IMR-90 (cell line): ENCODE data around the gene SLC5A10. TPM values are rescaled to one million over a fixed set of nuclear protein-coding genes. Genes with fewer than 3 reads are reported as not detected.
A peak's percentile ranks its signal among the peaks of the same experiment; 100 is the strongest.
"Not testable (repeated sequence)": the region's sequence is repeated elsewhere in the genome, so short reads cannot be mapped to it uniquely, and the experiment has no call there.

Experiments used
- ATAC-seq: fragments of 200-7000 bp; cut with Tn5 transposase; 2 replicates; pipeline ENCODE4 v1.9.1; 2020; ENCODE audit warnings: low read depth, mild to moderate bottlenecking, moderate library complexity
- BruUV-seq: library from RNA; stranded (reverse); fragments of 400-500 nt; replicated peaks from 2 replicates; lab custom pipeline; 2021; lab: Mats Ljungman, UMichigan
- CTCF ChIA-PET: fragments of 300-600 bp; formaldehyde crosslinking; extraction: SDS; loops from one replicate; lab custom pipeline; 2021; ENCODE audit warnings: antibody characterized with exemption; lab: Yijun Ruan, JAX
- POLR2A ChIA-PET: fragments of 300-600 bp; sonication (Branson Sonifier 250); formaldehyde crosslinking; loops from one replicate; lab custom pipeline; 2022; ENCODE audit warnings: antibody characterized with exemption; ENCODE audit not compliant: unreplicated experiment; lab: Charles Lee
- DNase-seq: peaks from one replicate; pipeline ENCODE4 v3.0.0; 2013
- H2AFZ ChIP-seq: replicated peaks from 2 replicates; pipeline ENCODE3; 2013; ENCODE audit warnings: low read length, mild to moderate bottlenecking; ENCODE audit not compliant: poor library complexity
- H2AK5ac ChIP-seq: 2 replicates; pipeline ENCODE4 v1.6.1; 2013; ENCODE audit warnings: low read depth, low read length, inconsistent platforms
- H2AK9ac ChIP-seq: replicated peaks from 2 replicates; pipeline ENCODE3; 2013; ENCODE audit warnings: mild to moderate bottlenecking, low read depth, low read length, moderate library complexity; ENCODE audit not compliant: poor library complexity
- H2BK120ac ChIP-seq: 2 replicates; pipeline ENCODE4 v1.6.1; 2013; ENCODE audit warnings: low read depth, low read length, inconsistent platforms
- H2BK15ac ChIP-seq: 3 replicates; pipeline ENCODE4 v1.6.1; 2013; ENCODE audit warnings: low read depth, low read length, inconsistent platforms
- H2BK20ac ChIP-seq: 2 replicates; pipeline ENCODE4 v1.6.1; 2013; ENCODE audit warnings: low read depth, mild to moderate bottlenecking, inconsistent platforms, low read length, moderate library complexity
- H2BK5ac ChIP-seq: 2 replicates; pipeline ENCODE4 v1.6.1; 2013; ENCODE audit warnings: mild to moderate bottlenecking, low read depth, low read length, inconsistent platforms; ENCODE audit not compliant: poor library complexity, severe bottlenecking
- H3K14ac ChIP-seq: replicated peaks from 2 replicates; pipeline ENCODE4 v1.6.1; 2013; ENCODE audit warnings: low read depth, low read length, inconsistent platforms
- H3K18ac ChIP-seq: 2 replicates; pipeline ENCODE4 v1.6.1; 2013; ENCODE audit warnings: low read depth, low read length, control low read depth
- H3K23ac ChIP-seq: 2 replicates; pipeline ENCODE4 v1.6.1; 2013; ENCODE audit warnings: low read depth, low read length, inconsistent platforms
- H3K27ac ChIP-seq: 2 replicates; pipeline ENCODE4 v1.5.1; 2013; ENCODE audit warnings: mild to moderate bottlenecking, control low read depth, low read length; ENCODE audit not compliant: insufficient read depth
- H3K27me3 ChIP-seq: 2 replicates; pipeline ENCODE4 v1.6.1; 2013; ENCODE audit warnings: low read length; ENCODE audit not compliant: control insufficient read depth, insufficient read depth
- H3K36me3 ChIP-seq: 2 replicates; pipeline ENCODE4 v1.6.1; 2013; ENCODE audit warnings: low read length, mixed read lengths; ENCODE audit not compliant: control insufficient read depth, insufficient read depth
- H3K4ac ChIP-seq: 2 replicates; pipeline ENCODE4 v1.6.1; 2013; ENCODE audit warnings: low read depth, low read length, inconsistent platforms
- H3K4me1 ChIP-seq: 2 replicates; pipeline ENCODE4 v1.6.1; 2013; ENCODE audit warnings: low read length, mixed read lengths; ENCODE audit not compliant: control insufficient read depth, insufficient read depth
- H3K4me2 ChIP-seq: 2 replicates; pipeline ENCODE4 v1.6.1; 2013; ENCODE audit warnings: low read depth, mild to moderate bottlenecking, control low read depth, low read length, moderate library complexity
- H3K4me3 ChIP-seq: 2 replicates; pipeline ENCODE4 v1.5.1; 2013; ENCODE audit warnings: low read depth, mild to moderate bottlenecking, control low read depth, low read length, moderate library complexity; ENCODE audit not compliant: insufficient read depth
- H3K56ac ChIP-seq: 2 replicates; pipeline ENCODE4 v1.6.1; 2013; ENCODE audit warnings: low read length, inconsistent platforms; ENCODE audit not compliant: insufficient read depth; ENCODE audit errors: extremely low read depth
- H3K79me1 ChIP-seq, 2 experiments: 2 replicates each; pipeline ENCODE4 v1.6.1; 2013; ENCODE audit warnings: low read length in 2 of 2, inconsistent platforms in 1 of 2, low read depth in 1 of 2
- H3K9ac ChIP-seq: 2 replicates; pipeline ENCODE4 v1.6.1; 2013; ENCODE audit warnings: low read depth, low read length, control low read depth
- H3K9me1 ChIP-seq: 2 replicates; pipeline ENCODE4 v1.6.1; 2013; ENCODE audit warnings: low read length, inconsistent platforms; ENCODE audit not compliant: insufficient read depth
- H3K9me3 ChIP-seq: 2 replicates; pipeline ENCODE4 v1.6.1; 2013; ENCODE audit warnings: low read length; ENCODE audit not compliant: control insufficient read depth, insufficient read depth
- H4K20me1 ChIP-seq: 2 replicates; pipeline ENCODE4 v1.6.1; 2013; ENCODE audit warnings: low read length, inconsistent platforms; ENCODE audit not compliant: insufficient read depth
- H4K5ac ChIP-seq: 2 replicates; pipeline ENCODE4 v1.6.1; 2013; ENCODE audit warnings: mild to moderate bottlenecking, low read depth, low read length, control low read depth
- H4K8ac ChIP-seq, 2 experiments: 2 replicates each; pipeline ENCODE4 v1.6.1; 2013; ENCODE audit warnings: low read depth in 2 of 2, low read length in 2 of 2, control low read depth in 1 of 2, inconsistent platforms in 1 of 2
- H4K91ac ChIP-seq: 2 replicates; pipeline ENCODE4 v1.6.1; 2013; ENCODE audit warnings: low read depth, low read length, inconsistent platforms; ENCODE audit not compliant: insufficient read depth
- CEBPB ChIP-seq: IDR thresholded peaks from 2 replicates; pipeline ENCODE4 v1.6.1; 2012; ENCODE audit warnings: low read depth, low read length, improper control_type of control experiment
- MAFK ChIP-seq: IDR thresholded peaks from 2 replicates; pipeline ENCODE4 v1.6.1; 2012; ENCODE audit warnings: low read depth, low read length, improper control_type of control experiment
- NFE2L2 ChIP-seq: fragments of 150-350 bp; IDR thresholded peaks from 2 replicates; pipeline ENCODE4 v1.6.1; 2016; ENCODE audit warnings: low read depth, mild to moderate bottlenecking, low read length
- WGBS, 2 experiments: methylation state at CpG; one replicate each; pipeline versions ENCODE4 v1.1.5 to v1.1.7; 2013; ENCODE audit warnings: missing lambda C conversion rate in 2 of 2; ENCODE audit not compliant: insufficient read length in 1 of 2; ENCODE audit errors: extremely low coverage in 2 of 2; 5-methylcytosine and 5-hydroxymethylcytosine counted together
- dilution Hi-C: fragments of 300-500 bp; cut with HindIII; formaldehyde crosslinking; loops from one replicate; pipeline ENCODE4 v1.14.3; 2018; ENCODE audit warnings: low sequenced_read_pairs; ENCODE audit not compliant: unreplicated experiment
- in situ Hi-C: fragments of 300-500 bp; cut with MboI; formaldehyde crosslinking; loops from 3 replicates; pipeline ENCODE4 v1.14.3; 2019; ENCODE audit warnings: low sequenced_read_pairs, inconsistent platforms, mixed read lengths
- intact Hi-C: fragments of 100-400 bp; cut with micrococcal nuclease; formaldehyde crosslinking; loops from 2 replicates; pipeline ENCODE4 v1.10.0; 2022
- polyA plus RNA-seq, 3 experiments: library from polyadenylated mRNA; depleted of rRNA; stranded (reverse); fragments of >200 nt; gene quantifications; 2 replicates each; pipeline ENCODE4 v1.2.3, GENCODE V29; 2012; ENCODE audit warnings: low replicate concordance in 1 of 3
- total RNA-seq: library from RNA; depleted of rRNA; stranded (reverse); fragments of >200 nt; gene quantifications from 2 replicates; pipeline ENCODE4 v1.2.3, GENCODE V29; 2012
- TF ChIP-seq, protein P1 (sequence below): fragments of 150-350 bp; IDR thresholded peaks from 2 replicates; pipeline ENCODE4 v1.6.1; 2016; ENCODE audit warnings: low read depth, mild to moderate bottlenecking, low read length, moderate library complexity, borderline replicate concordance

The SLC5A10 gene
- total and polyA plus RNA-seq, 2 of the 4 experiments (the other 2 are of a cell fraction): not detected

DNA sequence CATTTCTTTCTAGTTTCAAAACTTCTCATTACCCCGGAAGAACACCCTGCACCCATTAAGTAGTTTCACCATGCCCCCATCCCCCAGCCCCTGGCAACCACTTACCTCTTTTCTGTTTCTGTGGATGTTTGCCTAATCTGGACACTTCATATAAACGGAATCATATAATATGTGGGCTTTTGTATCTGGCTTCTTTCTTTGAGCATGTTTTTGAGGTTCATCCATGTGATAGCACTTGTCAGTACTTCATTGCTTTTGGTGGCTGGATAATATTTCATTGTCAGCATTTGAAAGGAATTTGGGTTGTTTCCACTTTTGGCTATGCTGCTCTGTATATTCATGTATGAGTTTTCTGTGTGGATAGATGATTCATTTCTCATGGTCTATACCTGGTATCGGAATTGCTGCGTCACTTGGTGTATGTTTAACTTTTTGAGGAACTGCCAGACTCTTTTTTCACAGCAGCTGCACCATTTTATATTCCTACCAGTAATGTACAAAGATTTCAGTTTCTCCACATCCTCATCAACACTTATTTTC, 30.0 kb upstream of the SLC5A10 start:
- no peak overlapping the region for H4K8ac ChIP-seq
- no peak overlapping the region for H4K5ac ChIP-seq
- H3K23ac ChIP-seq: no peak overlapping the region
- H2AK5ac ChIP-seq: no peak overlapping the region
- peaks cover 7% of the 10 kb centered on the region; the same call in 1 of the 2 replicates for H4K20me1 ChIP-seq
- no peak overlapping the region for H3K4me3 ChIP-seq
- ChIA-PET POLR2A (interaction anchor here (0.6 kb wide), 1 partner anchor 136 kb away, joined by 3 read pairs; no protein-coding TSS in a partner anchor), CTCF (no interaction called here)
- H3K4ac ChIP-seq: no peak overlapping the region
- H3K9ac ChIP-seq: no peak overlapping the region
- H2BK5ac ChIP-seq: no peak overlapping the region
- intact Hi-C loops (no loop called here), dilution Hi-C loops (no loop called here), in situ Hi-C loops (no loop called here)
- H3K9me3 ChIP-seq: no peaks in the 10 kb centered on the region
- H3K14ac ChIP-seq: no peak overlapping the region
- H3K79me1 ChIP-seq: peaks cover 14 to 39% of the 10 kb centered on the region in 2 experiments
- H3K9me1 ChIP-seq: peaks cover 14% of the 10 kb centered on the region
- no peak overlapping the region for H3K4me2 ChIP-seq
- no peak overlapping the region for H2AK9ac ChIP-seq
- peaks cover 8% of the 10 kb centered on the region for H3K4me1 ChIP-seq
- ATAC-seq: peak; percentile 32
- H2AFZ ChIP-seq: no peak overlapping the region
- H3K27me3 ChIP-seq: no peaks in the 10 kb centered on the region
- DNase-seq: peak; percentile 68
- H2BK20ac ChIP-seq: no peak overlapping the region
- 0 out of 2 replicates have a peak, but pooled peaks have one; percentile 23 for TF ChIP-seq NFE2L2
- TF ChIP-seq, protein P1, sequence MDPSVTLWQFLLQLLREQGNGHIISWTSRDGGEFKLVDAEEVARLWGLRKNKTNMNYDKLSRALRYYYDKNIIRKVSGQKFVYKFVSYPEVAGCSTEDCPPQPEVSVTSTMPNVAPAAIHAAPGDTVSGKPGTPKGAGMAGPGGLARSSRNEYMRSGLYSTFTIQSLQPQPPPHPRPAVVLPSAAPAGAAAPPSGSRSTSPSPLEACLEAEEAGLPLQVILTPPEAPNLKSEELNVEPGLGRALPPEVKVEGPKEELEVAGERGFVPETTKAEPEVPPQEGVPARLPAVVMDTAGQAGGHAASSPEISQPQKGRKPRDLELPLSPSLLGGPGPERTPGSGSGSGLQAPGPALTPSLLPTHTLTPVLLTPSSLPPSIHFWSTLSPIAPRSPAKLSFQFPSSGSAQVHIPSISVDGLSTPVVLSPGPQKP: no peak
- TF ChIP-seq MAFK: peak; percentile 25; the same call in 1 of the 2 replicates
- no peak for TF ChIP-seq CEBPB
- H4K91ac ChIP-seq: no peak overlapping the region
- BruUV-seq: no TSS peak
- no peak overlapping the region for H2BK120ac ChIP-seq
- no peak overlapping the region for H3K27ac ChIP-seq
- WGBS, 2 experiments: no CpG with 5 or more reads among the region's 4 CpGs
- no peak overlapping the region for H3K56ac ChIP-seq
- peaks cover 10% of the 10 kb centered on the region for H3K36me3 ChIP-seq
- H3K18ac ChIP-seq: no peak overlapping the region
- H2BK15ac ChIP-seq: no peak overlapping the region

DNA sequence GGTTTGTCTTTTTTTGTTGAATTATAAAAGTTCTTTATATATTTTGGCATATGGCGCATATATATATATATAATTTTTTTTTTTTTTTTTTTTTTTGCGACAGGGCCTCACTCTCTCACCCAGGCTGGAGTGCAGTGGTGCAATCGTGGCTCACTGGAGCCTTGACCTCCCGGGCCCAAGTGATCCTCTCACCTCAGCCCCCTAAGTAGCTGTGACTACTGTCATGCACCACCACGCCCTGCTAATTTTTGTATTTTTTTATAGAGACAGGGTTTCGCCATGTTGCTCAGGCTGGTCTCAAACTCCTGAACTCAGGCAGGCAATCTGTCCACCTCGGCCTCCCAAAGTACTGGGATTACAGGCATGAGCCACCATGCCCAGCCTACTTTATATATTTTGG, 29.4 kb upstream of the SLC5A10 start:
- H3K79me1 ChIP-seq: peaks cover 14 to 41% of the 10 kb centered on the region in 2 experiments
- H3K9me3 ChIP-seq, intact Hi-C loops, H4K91ac ChIP-seq, BruUV-seq, H2BK5ac ChIP-seq, H3K9ac ChIP-seq, H3K4me1 ChIP-seq, H3K56ac ChIP-seq, H3K18ac ChIP-seq, CTCF ChIA-PET, H3K27me3 ChIP-seq, H4K20me1 ChIP-seq, H2BK15ac ChIP-seq, H3K4me3 ChIP-seq, H3K27ac ChIP-seq, H3K4me2 ChIP-seq, DNase-seq, H4K8ac ChIP-seq, H3K4ac ChIP-seq, H2BK120ac ChIP-seq, dilution Hi-C loops, H4K5ac ChIP-seq, H3K14ac ChIP-seq, H2BK20ac ChIP-seq, H3K36me3 ChIP-seq, in situ Hi-C loops, POLR2A ChIA-PET, H2AK5ac ChIP-seq, H3K23ac ChIP-seq, H2AFZ ChIP-seq, H2AK9ac ChIP-seq, ATAC-seq: not testable (repeated sequence)
- peaks cover 15% of the 10 kb centered on the region for H3K9me1 ChIP-seq
- no CpG with 5 or more reads among the region's 7 CpGs for WGBS, 2 experiments
